ENCODE measurements around the gene PPP2R2C.

GRCh38 chr4:6293097-6293445, 179.3 kb downstream of the PPP2R2C start:
- TF ChIP-seq CTCF (IDR thresholded peaks at IDR 0.05; ENCODE audit: borderline replicate concordance, extremely low read depth, low read length, poor library complexity, severe bottlenecking) = no peak
- no peak for TF ChIP-seq EZH2 (IDR thresholded peaks at IDR 0.05; ENCODE audit: borderline replicate concordance, low read depth, low read length, severe bottlenecking)
